Spinal cord (tissue), 10 donors: ENCODE results near the gene CCDC124. TPM values are rescaled to one million over a fixed set of nuclear protein-coding genes. Genes with fewer than 3 reads are reported as not detected.

ENCODE experiments used
- DNase-seq, 6 donors: peaks; one replicate each; pipeline versions ENCODE4 v3.0.0 to v3.0.0-alpha.2; 2013 to 2015; ENCODE audit warnings: low spot score in 6 of 6, low read depth in 4 of 6
- H3K27ac ChIP-seq: one replicate; pipeline ENCODE4 v1.5.1; 2013; ENCODE audit warnings: low read depth, low read length, control low read depth
- H3K27me3 ChIP-seq: one replicate; pipeline ENCODE4 v1.6.1; 2013; ENCODE audit warnings: low read length; ENCODE audit not compliant: control insufficient read depth, insufficient read depth
- H3K36me3 ChIP-seq: one replicate; pipeline ENCODE4 v1.6.1; 2013; ENCODE audit warnings: low read length; ENCODE audit not compliant: control insufficient read depth, insufficient read depth
- H3K4me1 ChIP-seq: one replicate; pipeline ENCODE4 v1.6.1; 2013; ENCODE audit warnings: low read length; ENCODE audit not compliant: control insufficient read depth, insufficient read depth
- H3K4me3 ChIP-seq: one replicate; pipeline ENCODE4 v1.5.1; 2013; ENCODE audit warnings: low read depth, low read length, control low read depth
- H3K9me3 ChIP-seq: one replicate; pipeline ENCODE4 v1.6.1; 2013; ENCODE audit warnings: low read length; ENCODE audit not compliant: control insufficient read depth, insufficient read depth
- WGBS: methylation state at CpG from one replicate; pipeline ENCODE4 v1.1.5; 2013; ENCODE audit warnings: missing lambda C conversion rate; ENCODE audit not compliant: insufficient coverage; 5-methylcytosine and 5-hydroxymethylcytosine counted together
- polyA plus RNA-seq, 2 donors: library from polyadenylated mRNA; unstranded; fragments of 120-200 nt; gene quantifications; one replicate each; pipeline ENCODE4 v1.2.1, GENCODE V29; 2013; ENCODE audit not compliant: insufficient read length in 2 of 2
- total RNA-seq, 2 donors: library from RNA; depleted of rRNA in 1 of 2; stranded (reverse); fragments of 120-200 nt in 1 of 2; fragments of >200 nt in 1 of 2; gene quantifications; one replicate each; pipeline versions ENCODE4 v1.2.3 to v1.2.4, GENCODE V29; 2013 to 2014
- donor health status: healthy.

CCDC124 gene
- total and polyA plus RNA-seq, 4 donors = 24.5 to 142 (median 83.9) TPM

- peak overlapping the region; percentile 29 for H3K4me3 ChIP-seq
- H3K9me3 ChIP-seq = no peaks in the 10 kb centered on the region
- H3K27ac ChIP-seq = no peak overlapping the region
- WGBS = under 1% methylated on average over 52 of the region's 68 CpGs
- DNase-seq = peak in 2 of 6 donors; percentile 53 to 76
- peaks cover 44% of the 10 kb centered on the region for H3K27me3 ChIP-seq
- H3K4me1 ChIP-seq = peaks cover 57% of the 10 kb centered on the region
- H3K36me3 ChIP-seq = no peaks in the 10 kb centered on the region
These were observed 19.5 kb downstream of the CCDC124 start for GRCh38 chr19:17951990-17952976.

GRCh38 chr19:17953316-17953801, 20.5 kb downstream of the CCDC124 start:
- Histone ChIP-seq H3K27ac (no peak overlapping the region), H3K4me1 (peaks cover 54% of the 10 kb centered on the region), H3K4me3 (no peak overlapping the region), H3K36me3 (no peaks in the 10 kb centered on the region), H3K27me3 (peaks cover 44% of the 10 kb centered on the region), H3K9me3 (no peaks in the 10 kb centered on the region)
- 68% methylated on average over 3 of the region's 7 CpGs for WGBS
- DNase-seq = no peak

- Histone ChIP-seq H3K27ac (no peak overlapping the region), H3K4me3 (no peak overlapping the region), H3K9me3 (no peaks in the 10 kb centered on the region), H3K4me1 (peaks cover 50% of the 10 kb centered on the region), H3K36me3 (no peaks in the 10 kb centered on the region), H3K27me3 (peaks cover 44% of the 10 kb centered on the region)
- 90% methylated on average over 2 of the region's 4 CpGs for WGBS
- DNase-seq = no peak
These were observed 21.1 kb downstream of the CCDC124 start for GRCh38 chr19:17953869-17954268.

- no peak overlapping the region for H3K27ac ChIP-seq
- no peak overlapping the region for H3K4me3 ChIP-seq
- H3K27me3 ChIP-seq = peaks cover 40% of the 10 kb centered on the region
- no peaks in the 10 kb centered on the region for H3K36me3 ChIP-seq
- 89% methylated on average over 5 of the region's 7 CpGs for WGBS
- DNase-seq = no peak
- H3K4me1 ChIP-seq = peaks cover 44% of the 10 kb centered on the region
- H3K9me3 ChIP-seq = no peaks in the 10 kb centered on the region
These were observed 21.6 kb downstream of the CCDC124 start for GRCh38 chr19:17954401-17954800.

- Histone ChIP-seq H3K27me3 (peaks cover 17% of the 10 kb centered on the region), H3K4me1 (peaks cover 17% of the 10 kb centered on the region), H3K27ac (no peak overlapping the region), H3K9me3 (no peaks in the 10 kb centered on the region), H3K4me3 (no peak overlapping the region), H3K36me3 (no peaks in the 10 kb centered on the region)
- DNase-seq = no peak
- 94% methylated on average over 3 of the region's 3 CpGs for WGBS
These were observed 24.5 kb downstream of the CCDC124 start for GRCh38 chr19:17957149-17957849.

- Histone ChIP-seq H3K4me1 (peaks cover 11% of the 10 kb centered on the region), H3K36me3 (no peaks in the 10 kb centered on the region), H3K27ac (no peak overlapping the region), H3K27me3 (peaks cover 11% of the 10 kb centered on the region), H3K4me3 (no peak overlapping the region), H3K9me3 (no peaks in the 10 kb centered on the region)
- DNase-seq = no peak
These were observed 25.1 kb downstream of the CCDC124 start for GRCh38 chr19:17957885-17958284.

GRCh38 chr19:17963936-17964691, 31.3 kb downstream of the CCDC124 start:
- H3K27me3 ChIP-seq = no peaks in the 10 kb centered on the region
- H3K4me1 ChIP-seq = peaks cover 32% of the 10 kb centered on the region
- DNase-seq = peak in 2 of 6 donors; percentile 40 to 45
- peaks cover 3% of the 10 kb centered on the region for H3K36me3 ChIP-seq
- H3K4me3 ChIP-seq = no peak overlapping the region
- 45% methylated on average over 10 of the region's 13 CpGs for WGBS
- no peaks in the 10 kb centered on the region for H3K9me3 ChIP-seq
- H3K27ac ChIP-seq = no peak overlapping the region

- no peaks in the 10 kb centered on the region for H3K27me3 ChIP-seq
- no peak overlapping the region for H3K27ac ChIP-seq
- H3K4me3 ChIP-seq = no peak overlapping the region
- no peaks in the 10 kb centered on the region for H3K9me3 ChIP-seq
- 78% methylated on average over 4 of the region's 11 CpGs for WGBS
- no peak for DNase-seq
- peaks cover 32% of the 10 kb centered on the region for H3K4me1 ChIP-seq
- peaks cover 6% of the 10 kb centered on the region for H3K36me3 ChIP-seq
These were observed 32.7 kb downstream of the CCDC124 start for GRCh38 chr19:17965370-17966128.

- H3K27me3 ChIP-seq = no peaks in the 10 kb centered on the region
- no peak for DNase-seq
- peaks cover 8% of the 10 kb centered on the region for H3K36me3 ChIP-seq
- H3K4me3 ChIP-seq = no peak overlapping the region
- no peak overlapping the region for H3K27ac ChIP-seq
- H3K9me3 ChIP-seq = no peaks in the 10 kb centered on the region
- peaks cover 32% of the 10 kb centered on the region for H3K4me1 ChIP-seq
- WGBS = no CpG with 5 or more reads among the region's 2 CpGs
These were observed 33.3 kb downstream of the CCDC124 start for GRCh38 chr19:17966129-17966483.
